ENCODE results near the gene WWC2.

Gene WWC2

GRCh38 chr4:183285886-183286285 is 186.8 kb downstream of the WWC2 start:
- DNase-seq (ENCODE audit: low read depth): no peak
- no peak overlapping the region for H3K4me3 ChIP-seq (ENCODE audit: low read depth, low read length)
- TF ChIP-seq, protein P1, sequence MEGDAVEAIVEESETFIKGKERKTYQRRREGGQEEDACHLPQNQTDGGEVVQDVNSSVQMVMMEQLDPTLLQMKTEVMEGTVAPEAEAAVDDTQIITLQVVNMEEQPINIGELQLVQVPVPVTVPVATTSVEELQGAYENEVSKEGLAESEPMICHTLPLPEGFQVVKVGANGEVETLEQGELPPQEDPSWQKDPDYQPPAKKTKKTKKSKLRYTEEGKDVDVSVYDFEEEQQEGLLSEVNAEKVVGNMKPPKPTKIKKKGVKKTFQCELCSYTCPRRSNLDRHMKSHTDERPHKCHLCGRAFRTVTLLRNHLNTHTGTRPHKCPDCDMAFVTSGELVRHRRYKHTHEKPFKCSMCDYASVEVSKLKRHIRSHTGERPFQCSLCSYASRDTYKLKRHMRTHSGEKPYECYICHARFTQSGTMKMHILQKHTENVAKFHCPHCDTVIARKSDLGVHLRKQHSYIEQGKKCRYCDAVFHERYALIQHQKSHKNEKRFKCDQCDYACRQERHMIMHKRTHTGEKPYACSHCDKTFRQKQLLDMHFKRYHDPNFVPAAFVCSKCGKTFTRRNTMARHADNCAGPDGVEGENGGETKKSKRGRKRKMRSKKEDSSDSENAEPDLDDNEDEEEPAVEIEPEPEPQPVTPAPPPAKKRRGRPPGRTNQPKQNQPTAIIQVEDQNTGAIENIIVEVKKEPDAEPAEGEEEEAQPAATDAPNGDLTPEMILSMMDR (conservative IDR thresholded peaks at IDR 0.05; ENCODE audit: low read depth, low read length): no peak

DNA sequence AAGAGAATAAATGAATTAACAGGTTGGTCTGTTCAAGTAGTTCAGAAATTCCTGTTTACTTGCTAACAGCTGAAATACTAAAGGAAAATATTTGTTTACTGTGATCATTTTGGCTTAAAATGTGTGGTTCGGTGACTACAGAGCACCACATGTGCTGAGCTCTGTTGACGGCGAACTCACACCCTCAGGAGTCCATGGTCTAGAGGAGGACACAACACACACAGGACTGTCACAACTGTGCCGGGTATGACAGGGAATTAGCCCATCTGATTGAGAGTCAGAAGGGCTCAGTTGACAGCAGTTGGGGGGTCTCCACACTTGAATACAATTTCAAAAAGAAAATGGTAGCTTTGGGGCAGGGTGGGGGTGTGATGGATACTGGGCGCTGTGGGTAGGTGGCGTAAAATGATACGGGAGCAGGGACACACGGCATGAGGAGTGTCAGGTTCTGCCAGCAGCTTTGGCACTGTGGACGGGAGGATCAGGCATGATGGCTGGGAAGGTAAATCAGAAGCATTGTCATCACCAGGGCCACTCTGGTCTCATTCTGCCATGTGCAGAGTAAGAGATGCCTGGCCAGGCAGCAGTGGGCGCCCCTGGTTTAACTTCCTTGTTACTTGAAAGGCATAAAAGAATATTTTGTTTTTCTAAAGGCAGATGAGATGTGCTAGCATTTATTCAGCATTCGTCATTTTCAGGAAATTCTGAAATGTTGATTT is 187.7 kb downstream of the WWC2 start:
- TF ChIP-seq, protein P1 (conservative IDR thresholded peaks at IDR 0.05; ENCODE audit: low read depth, low read length): no peak
- no peak overlapping the region for H3K4me3 ChIP-seq (ENCODE audit: low read depth, low read length)
- DNase-seq (ENCODE audit: low read depth): no peak

- H3K4me3 ChIP-seq (ENCODE audit: low read depth, low read length): no peak overlapping the region
- TF ChIP-seq, protein P1 (conservative IDR thresholded peaks at IDR 0.05; ENCODE audit: low read depth, low read length): no peak
- DNase-seq (ENCODE audit: low read depth): no peak
Measured at GRCh38 chr4:183287309-183287659, 188.2 kb downstream of the WWC2 start.

DNA sequence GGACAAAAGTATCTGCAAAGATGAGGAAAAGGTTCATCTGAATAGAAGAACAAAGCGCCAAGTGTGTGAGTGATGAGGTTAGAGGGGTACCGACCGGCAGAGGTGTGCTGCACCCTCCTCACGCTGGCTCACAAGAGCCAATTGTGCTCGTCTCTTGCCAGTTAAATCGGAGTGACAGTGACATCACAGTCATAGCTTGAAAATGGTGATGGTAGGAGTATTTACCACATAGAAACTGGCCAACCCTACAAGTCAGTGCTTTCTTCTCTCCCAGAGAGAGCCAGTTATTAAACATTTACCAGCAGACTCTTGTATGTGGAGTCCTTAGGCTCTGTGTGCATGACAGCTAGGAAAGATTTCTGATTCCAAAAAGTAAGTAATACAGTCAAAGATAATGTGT is 188.6 kb downstream of the WWC2 start:
- H3K4me3 ChIP-seq (ENCODE audit: low read depth, low read length): no peak overlapping the region
- TF ChIP-seq, protein P1 (conservative IDR thresholded peaks at IDR 0.05; ENCODE audit: low read depth, low read length): no peak

DNA sequence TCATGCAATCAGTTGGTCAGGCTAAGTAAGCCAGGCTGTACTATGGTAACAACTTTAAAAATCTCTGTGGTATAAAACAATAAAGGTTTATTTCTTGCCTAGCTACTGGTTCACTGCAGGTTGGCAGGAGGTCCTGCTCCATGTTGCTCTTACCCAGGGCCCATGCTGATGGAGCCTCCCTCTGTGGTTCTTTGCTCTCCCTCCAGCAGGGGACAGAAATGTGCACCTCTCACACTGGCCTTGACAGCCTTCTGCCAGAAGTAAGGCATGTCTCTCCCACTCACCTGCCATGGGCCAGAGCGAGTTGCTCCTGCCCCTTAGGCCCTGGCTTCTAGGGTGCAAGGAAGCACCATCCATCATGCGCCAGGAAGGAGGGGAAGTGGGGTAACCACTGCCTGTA is 189.9 kb downstream of the WWC2 start:
- TF ChIP-seq, protein P1 (conservative IDR thresholded peaks at IDR 0.05; ENCODE audit: low read depth, low read length): peak; percentile 26
- no peak overlapping the region for H3K4me3 ChIP-seq (ENCODE audit: low read depth, low read length)
- DNase-seq (ENCODE audit: low read depth): no peak

More for the DNA sequence above, 188.6 kb downstream of the WWC2 start:
- no peak for DNase-seq (ENCODE audit: low read depth)

DNA sequence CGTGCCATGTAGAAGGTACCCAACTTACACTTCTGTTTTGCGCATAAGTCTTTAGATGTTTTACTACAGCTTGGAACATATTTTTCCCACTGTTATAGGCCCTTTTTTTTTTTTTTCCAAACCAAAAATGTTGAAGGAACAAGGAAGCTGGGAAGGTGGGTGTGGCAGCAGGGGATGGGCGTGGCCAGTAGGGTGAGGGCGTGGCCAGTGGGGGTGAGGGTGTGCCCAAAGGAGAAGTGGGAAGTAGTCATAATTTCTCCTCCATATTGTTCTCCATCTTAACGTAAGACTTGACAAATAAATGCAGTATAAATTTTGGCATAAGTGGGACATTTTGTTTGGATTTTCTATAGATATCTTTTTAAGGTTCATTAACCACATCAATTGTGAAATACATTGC is 190.6 kb downstream of the WWC2 start:
- no peak overlapping the region for H3K4me3 ChIP-seq (ENCODE audit: low read depth, low read length)
- no peak for DNase-seq (ENCODE audit: low read depth)
- TF ChIP-seq, protein P1 (conservative IDR thresholded peaks at IDR 0.05; ENCODE audit: low read depth, low read length): no peak

GRCh38 chr4:183291070-183291469 is 192.0 kb downstream of the WWC2 start:
- DNase-seq (ENCODE audit: low read depth): no peak
- no peak overlapping the region for H3K4me3 ChIP-seq (ENCODE audit: low read depth, low read length)
- TF ChIP-seq, protein P1 (conservative IDR thresholded peaks at IDR 0.05; ENCODE audit: low read depth, low read length): no peak

All from choroid plexus epithelial cell (primary cell).